Islet precursor cell (in vitro differentiated cells): ENCODE results near the gene C1QTNF3.
"Not testable (repeated sequence)": the region's sequence is repeated elsewhere in the genome, so short reads cannot be mapped to it uniquely, and the experiment has no call there.

Source experiments
- DNase-seq: peaks from one replicate; pipeline ENCODE4 v3.0.0-alpha.2; 2018

C1QTNF3 gene

DNA sequence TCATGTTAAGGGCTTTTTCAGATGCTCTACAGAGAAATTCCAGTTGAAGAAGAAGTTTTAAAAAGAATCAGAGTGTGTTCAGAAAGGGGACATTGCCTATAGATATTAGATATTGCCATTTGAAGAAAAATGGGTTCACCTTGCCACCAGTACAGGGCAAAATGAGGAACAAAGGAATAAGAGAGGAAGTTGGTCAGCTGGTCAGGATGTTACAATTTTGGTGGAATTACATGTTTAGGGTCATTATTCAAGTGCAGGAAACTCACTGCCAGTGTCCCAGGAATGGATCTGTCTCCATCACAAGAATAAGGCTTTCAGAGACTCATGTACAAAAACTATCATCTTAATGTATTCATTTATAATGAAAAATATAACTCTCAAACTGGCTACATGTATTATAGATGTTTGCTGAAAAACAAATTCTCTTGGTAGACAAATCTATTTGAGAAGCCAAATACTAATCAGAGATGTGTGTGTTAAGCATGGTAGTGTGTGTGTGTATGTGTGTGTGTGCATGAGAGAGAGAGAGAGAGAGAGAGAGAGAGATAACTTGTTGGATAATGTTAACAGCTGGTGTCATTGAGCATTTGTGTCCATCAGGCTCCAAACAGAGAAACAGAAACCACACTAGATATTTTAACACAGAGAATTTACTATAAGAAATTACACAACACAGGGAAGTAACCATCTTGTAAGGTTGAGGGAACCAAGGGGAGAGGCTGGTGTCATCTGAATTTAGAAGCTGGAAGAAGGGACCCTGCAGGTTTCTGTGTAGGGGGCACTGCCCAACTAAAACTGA lies 5.0 kb upstream of the C1QTNF3 start:
- no peak for DNase-seq

DNA sequence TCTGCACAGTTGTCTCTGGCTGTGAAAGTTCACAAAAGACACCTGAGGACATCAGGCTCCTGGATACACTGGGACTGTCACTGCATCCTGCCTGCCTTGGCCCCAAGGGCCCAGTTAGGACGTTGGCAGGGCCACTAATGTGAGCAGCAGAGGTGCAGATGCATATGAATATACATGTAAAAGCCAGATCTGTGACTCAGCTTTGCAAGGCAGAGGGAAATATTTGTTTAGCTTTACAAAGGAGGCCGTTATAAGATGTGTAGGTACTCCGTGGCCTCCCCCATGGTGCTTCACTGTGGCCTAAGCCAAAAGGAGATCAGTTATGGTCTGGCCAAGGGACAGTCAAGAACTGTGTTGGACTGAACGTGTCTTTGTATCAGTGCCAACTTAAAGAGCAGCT lies 4.1 kb upstream of the C1QTNF3 start:
- no peak for DNase-seq

DNA sequence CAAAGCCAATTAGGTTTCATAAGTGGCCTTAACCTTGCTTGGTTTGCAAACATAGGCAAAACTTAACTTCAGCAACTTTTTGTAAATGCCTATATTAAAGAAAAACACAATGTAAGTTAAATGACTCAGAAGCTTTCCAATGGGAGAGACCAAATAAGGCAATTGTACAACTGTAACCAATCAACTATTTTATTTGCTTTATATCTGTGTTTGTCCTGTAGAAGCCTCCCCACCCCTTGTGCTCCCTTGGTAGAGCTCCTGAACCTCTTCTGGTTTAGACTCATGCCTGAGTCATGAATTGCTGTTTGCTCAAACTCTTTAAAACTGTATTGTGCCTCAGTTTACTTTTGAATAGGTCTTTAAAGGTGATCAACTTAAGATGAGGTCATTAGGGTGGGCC lies 3.0 kb upstream of the C1QTNF3 start:
- no peak for DNase-seq

DNA sequence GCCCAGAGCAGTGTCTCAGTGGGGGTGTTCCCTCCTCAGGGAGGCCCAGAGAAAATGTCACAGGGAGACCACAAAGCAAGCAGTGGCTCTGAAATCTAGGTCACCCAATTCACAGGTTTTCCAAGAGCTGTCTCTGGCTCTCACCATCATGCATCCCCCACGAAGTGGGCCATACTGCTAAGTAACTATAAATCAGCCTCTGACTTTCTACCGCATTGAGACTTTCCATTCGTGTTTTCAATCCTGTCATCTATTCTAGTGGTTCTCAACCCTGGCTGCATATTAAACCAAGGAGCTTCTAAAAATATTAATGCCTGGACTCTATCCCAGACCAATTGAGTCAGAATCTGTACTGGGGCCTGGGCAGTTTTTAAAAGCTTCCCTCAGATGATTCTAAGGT lies 2.0 kb upstream of the C1QTNF3 start:
- no peak for DNase-seq

DNA sequence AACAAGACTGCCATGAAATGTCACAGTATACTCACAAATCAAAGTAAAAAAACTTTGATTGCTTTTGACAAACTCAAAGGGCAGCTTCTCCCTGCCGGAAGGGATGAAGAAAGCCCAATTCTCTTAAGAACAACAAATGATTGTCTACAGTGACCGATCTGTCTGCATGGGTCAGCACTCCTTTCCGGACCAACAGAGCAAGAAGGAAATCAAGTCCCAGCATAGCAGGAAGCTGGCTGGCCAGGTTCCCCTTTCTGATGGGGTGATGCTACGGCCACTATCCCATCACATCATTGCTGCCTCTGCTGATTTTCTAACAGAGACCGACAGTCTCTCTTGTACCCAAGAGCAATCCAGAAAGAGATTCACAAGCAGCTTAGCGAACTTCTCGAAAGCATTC lies 692 bp downstream of the C1QTNF3 start:
- DNase-seq, result no peak

DNA sequence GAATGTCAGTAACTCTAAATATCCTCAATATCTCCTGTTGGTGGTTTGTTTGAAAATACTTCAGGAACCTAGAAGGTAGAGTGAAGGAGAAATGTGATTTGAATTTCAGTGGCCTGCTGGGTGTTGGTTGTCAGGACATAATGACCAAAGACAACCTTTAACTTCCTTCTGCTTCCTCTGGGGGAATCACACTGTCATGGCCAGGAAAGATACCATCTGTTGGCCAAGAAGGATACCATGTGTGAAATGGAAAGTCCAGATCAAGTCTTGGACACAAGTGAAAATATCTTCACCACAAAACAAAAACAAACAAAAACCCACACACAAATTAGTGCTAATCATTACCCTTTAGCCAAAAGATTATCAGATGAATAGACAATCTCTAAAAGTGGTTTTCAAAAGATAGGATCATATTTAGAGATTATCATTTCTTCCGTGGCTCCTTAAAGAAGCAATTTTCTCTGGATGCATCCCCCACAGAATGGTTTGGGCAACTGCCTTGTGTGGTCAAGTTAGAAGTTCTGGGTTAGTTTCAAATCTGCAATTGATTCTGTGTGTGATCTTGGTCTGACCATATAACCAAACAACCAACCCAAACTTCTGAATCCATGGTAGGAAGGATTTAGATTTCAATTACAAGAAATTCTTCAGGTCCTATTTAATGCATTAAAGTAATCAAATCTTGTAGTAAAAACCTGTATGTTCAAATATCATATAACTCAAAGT lies 1.6 kb downstream of the C1QTNF3 start:
- no peak for DNase-seq

DNA sequence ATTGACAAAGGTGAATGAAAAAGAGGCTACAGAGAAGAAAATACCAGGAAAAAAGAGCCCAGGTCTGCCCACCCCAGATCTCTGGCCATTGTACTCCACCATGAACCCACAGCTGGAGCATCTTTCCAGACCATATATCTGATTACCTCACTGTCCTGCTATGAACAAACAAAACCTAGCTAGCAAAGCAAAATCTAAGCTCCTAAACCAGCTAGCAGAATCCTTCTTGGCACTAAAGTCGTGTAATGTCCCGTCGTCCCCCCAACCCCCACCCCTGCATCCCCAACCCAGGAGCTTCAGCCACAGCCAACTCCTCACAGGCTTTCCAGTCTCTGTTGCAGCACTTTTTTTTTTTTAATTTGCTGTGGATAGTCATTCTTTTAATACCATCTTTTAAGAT lies 2.5 kb downstream of the C1QTNF3 start:
- no peak for DNase-seq

DNA sequence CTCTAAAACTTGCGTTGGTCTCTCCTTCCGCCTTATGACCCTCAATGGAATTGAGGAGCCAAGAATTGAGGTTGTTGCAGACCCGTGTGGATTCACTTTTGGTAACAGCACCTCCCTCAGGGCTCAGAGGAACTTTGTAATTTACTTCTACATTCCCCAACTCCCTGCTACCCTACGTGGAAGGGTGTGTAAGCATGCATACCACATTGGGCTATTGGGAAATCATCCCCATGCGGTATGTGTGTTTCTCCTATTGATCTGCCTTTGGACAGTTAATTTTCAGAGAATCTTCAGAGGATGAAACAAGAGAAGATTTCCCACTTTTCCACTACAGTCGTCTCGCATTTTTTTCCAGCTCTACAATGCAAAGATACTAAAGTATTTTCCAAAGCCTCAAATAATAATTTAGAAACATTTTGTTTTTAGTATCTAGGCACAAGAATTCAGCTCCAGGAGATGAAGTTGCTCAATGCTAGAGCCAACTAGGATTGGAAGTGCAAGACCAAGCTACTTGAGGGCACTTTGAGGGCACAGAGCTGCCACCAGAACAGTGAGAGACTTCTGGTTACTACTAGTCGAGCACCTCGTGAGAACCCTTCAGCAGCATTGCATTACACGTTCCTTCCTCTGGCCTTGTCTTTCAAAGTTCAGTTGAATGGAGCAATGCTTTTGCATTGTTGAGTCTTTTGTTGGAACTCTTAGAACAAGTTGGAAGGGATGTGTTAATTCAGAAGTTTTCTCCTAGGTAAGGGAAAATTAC lies 3.4 kb downstream of the C1QTNF3 start:
- DNase-seq, result no peak

DNA sequence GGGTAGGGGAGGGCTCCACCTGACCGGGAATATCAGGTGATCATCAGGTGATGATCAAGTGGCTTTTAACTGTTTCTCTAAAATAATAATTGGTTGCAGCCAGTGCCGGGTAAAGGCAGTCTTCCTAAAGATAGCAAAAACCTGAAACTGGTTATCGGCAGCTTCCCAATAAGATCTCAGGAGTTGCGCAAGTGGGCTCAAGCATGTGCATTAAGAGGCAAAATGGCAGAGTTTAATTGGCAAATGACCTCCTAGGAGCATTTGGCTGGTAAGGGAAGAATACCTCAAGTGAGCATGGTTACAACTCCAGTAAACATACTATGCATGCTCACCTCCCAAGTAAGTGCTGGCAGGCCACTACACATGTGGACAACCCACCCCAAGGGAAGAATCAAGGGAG lies 4.2 kb downstream of the C1QTNF3 start:
- no peak for DNase-seq

DNA sequence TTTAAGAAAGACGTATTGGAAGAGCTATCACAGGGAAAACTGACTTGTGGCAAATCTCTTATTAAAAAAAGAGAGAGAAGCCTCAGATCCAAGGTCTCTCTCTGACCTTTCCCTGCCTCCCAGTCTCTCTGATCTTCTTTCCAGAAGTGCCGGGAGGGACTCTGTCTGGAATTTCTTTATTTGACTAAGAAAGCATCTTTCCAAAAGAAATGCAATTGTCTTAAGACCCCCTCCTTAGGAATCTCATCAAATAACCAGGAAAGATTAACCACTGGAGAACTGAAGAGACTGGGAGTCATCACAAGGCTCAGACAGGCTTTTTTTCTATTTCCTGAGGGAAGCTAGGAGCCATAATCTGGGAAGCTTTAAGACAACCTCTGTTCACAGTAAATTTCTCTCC lies 4.6 kb downstream of the C1QTNF3 start:
- DNase-seq, result no peak

DNA sequence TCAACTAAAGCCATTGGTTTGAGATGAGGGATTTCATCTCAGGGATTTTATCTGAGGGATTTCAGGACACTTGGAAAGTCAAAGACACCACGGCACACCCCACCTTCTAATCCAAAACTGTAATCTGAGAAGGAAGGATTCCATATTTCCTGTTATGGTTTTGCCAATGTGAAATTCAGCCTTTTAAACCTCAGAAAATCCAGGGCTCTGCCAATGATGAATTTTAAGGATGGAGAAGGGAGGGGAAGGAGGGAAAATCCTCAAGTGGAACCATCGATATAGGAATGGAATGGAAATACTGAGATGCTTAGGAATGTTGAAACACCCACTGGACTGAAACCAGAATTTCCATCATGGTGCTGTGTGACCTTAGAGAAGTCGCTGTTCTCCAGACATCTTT lies 5.3 kb downstream of the C1QTNF3 start:
- no peak for DNase-seq

DNA sequence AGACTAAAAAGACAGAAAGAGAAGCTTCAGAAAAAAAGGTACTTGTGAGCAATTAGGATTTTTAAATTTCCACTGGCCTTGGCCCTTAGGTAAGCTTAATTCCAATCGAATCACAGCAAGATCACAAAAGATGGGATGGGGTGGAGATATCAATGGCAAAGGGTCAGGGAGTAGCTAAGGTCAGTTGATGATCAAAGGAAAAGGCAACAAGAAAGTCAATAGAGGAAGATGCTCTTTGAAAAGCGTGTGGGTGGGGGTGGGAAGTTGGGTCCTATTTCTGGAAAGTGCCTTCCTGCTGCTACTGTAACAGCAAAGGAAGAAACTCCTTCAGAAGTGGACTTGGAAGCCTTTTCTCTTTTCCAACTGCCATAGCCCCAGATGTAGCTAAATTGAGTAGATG lies 7.3 kb downstream of the C1QTNF3 start:
- no peak for DNase-seq

DNA sequence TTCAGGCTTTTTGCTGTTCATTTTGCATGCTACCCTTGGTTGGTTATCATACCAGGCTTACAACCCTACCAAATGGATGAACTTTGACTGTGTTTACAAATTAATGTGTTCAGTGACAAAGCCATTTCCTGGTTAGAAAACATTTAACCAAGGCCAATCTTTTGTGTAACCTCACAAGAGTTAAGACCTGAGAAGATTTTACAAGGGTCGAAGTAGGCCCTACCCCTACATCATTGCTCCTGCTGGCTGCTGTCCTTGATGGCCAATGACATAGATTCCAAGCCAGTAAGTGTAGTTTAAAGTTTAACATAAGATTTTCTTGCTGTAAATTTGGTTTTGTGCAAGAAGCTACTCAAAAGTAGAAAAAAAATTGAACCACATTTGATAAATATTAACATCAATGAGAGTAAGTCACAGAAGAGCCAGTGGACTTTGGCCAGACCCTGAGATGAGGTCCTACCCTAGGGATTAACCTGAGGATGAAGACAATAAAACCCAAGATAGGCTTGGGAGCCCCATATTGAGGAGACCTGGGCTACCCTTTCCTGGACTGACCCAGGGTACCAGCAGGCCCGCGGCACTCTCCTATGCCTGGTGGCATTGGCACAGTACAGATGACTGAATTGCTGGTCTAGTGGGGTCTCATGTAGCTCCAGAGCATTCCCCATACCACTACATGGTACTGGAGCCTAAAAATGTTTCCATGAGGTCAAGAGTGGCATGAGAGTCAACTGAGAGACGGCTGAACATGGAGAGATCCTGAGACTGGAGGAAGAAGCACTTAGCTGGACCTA lies 8.3 kb downstream of the C1QTNF3 start:
- DNase-seq, result no peak

DNA sequence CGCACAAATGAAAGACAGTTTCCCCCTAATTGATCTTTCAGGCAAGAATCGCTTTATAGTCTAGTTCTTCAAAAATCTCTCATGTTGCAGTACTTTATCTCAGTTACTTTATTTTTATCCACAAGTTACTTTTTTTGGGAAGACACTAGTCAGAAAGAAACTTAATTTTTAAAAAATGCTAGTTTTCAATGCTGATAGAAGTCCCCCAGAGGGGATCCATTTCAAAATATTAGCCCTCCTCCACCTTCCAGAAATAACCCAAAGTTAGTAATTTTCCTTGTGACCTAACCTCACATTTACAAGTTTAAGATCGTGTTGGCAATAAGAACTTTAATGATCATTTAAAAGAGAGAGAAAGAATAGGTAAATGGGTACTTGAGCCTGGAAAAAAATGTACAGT lies 11.0 kb downstream of the C1QTNF3 start:
- DNase-seq, result no peak

DNA sequence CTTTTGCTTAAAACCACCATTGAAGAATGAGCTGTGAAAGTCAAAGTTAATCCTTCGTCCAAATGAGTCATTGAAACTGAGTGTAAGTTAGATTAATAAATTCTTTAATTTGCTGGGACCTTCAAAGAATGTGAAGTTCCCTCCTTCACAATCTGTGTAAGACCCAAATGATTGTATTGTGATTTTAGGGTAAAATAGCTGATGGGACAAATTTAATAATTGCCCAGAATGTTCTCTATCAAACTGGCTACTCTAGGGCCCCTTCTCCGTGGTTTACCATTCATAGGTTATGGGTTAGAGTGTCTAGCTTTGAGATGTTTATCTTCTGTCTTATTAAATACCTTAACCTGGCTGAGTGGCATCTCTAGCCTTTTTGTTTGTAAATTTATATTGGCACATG lies 11.9 kb downstream of the C1QTNF3 start:
- DNase-seq, result no peak

DNA sequence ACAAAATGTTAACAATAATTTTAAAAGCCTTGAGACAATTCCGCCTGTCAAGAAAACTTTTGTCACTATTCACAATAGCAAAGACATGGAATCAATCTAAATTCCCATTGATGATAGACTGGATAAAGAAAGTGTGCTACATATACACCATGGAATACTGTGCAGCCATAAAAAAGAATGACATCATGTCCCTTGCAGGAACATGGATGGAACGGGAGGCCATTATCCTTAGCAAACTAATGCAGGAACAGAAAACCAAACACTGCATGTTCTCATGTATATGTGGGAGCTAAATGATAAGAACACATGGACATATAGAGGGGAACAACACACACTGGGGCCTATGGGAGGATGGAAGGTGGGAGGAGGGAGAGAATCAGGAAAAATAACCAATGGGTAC lies 12.4 kb downstream of the C1QTNF3 start:
- DNase-seq, result not testable (repeated sequence)

DNA sequence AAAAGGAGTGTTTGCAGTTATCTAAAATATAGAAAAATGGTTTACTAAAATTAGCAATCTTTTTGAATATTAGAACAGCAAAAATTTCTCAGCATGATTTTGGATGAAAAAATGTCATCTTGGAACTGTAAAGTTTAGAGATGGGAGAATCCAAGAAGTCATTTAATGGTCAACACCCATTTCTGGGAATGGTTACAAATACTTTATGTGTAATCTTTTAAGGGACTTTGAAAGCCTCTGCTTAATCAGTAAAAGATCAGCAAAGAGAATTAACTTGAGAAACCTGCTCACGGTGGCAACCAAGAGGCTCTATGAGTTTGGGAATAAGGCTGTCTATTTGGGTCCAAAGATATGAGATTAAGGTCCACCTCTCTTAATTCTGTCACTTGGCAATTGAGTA lies 13.0 kb downstream of the C1QTNF3 start:
- no peak for DNase-seq

DNA sequence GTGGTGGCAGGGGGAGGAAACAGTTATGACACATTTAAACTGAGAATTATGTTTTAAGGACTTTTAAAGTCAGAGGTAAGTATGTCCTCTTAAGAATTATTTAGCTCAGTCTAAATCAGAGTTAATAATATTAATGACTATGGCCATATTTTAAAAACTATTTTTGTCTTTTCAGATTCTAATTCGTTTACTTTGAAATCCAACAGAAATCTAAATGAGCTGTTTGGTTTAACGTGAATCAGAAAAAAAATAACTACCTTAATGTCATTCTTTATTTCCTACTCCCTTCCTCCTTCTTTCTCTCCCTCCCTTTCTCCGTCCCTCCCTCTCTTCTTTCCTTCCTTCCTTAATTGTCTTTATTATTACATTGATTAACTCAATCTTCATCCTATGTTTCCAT lies 14.7 kb downstream of the C1QTNF3 start:
- no peak for DNase-seq

DNA sequence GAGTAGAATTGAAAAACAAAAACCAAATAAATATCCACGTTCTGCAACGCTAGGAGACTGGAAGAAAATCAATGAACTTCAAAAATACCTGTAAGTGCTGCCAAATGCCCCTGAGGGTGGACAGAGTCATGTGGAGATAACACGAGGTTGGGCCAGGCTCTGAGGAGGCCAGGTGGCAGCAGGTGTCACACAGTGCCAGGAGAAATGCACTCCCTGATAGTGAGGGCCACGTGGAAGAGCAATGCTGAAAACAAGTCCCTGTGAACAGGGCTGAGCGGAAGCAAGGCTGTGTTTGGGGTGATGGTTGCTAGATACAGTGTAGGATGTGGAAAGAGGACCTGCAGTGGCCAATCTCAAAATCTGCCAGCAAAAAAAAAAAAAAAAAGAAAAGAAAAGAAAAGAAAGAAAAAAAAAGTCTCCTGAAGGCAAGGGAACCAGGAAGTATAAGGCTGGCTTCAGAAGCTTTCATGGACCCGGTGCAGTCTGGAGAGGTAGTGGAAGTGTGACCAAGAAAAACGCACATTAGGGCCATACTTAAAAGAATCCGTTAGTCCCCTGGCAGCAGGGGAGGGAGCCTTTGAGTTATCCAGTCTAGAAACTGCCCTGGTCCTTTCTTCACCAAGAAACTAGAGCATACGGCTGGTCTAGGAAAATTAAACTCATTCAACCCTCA lies 16.8 kb downstream of the C1QTNF3 start:
- DNase-seq, result no peak

DNA sequence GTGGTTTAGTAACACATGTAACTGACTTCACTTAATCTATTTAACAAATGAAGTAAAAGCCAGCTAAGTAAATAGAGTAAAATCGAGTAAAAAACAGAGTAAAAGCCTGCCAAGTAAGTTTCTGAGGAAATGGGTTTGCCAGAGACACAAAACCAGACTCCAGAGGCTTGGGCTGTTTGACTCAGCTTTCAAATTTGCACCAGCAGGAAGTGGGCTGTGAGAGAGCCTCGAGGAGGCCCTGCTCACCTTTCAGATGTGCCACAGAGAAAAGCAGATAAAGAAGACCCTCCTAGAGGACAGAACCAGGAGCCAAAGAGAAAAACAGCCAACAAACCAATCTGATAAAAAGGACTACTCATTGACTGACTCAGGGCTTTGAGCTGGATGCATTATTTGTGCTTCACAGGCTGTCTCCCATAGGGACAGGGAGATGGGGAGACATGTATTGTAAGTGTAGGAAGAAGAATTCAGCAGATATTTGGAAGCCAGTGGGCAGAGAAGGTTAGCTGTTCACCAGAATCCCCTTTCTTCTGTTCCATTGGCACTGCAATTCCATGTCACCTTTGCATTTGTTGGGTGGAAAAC lies 20.8 kb downstream of the C1QTNF3 start:
- peak; percentile 83 for DNase-seq

DNA sequence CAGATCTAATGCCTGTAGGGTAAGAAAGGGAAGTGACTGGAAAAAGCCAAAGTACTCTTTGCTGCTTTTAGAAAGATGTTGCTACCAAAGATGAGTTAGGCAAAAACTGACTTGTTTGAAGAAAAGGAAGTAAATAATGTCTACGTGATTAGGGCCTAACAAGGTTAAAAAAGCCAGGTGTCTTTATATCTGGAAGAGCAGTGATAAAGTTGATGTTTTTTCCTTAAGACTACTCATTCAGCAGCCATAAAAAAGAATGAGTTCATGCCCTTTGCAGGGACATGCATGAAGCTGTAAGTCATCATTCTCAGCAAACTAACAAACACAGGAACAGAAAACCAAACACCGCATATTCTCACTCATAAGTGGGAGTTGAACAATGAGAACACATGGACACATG lies 21.7 kb downstream of the C1QTNF3 start:
- DNase-seq, result no peak

DNA sequence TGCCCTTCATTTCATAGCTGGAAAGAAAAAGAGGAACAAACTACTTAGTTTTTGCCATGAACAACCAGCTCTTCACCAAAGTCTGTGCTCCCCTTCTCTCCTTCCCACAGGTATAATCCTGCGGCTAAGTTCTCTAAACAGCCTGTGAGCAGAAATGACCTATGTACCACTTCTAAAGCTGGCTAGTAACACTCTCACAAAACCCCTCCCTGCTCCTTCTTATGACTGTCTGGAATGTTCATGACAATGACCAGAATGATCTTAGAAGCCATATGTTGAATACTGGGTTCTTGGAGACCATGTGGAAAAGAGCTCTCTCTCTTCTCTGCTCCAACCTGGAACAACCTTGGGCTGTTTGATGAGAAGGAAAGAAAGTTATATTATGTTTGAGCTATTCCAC lies 22.3 kb downstream of the C1QTNF3 start:
- no peak for DNase-seq
